ENCODE measurements around the gene OOSP1. TPM values are rescaled to one million over a fixed set of nuclear protein-coding genes. Genes with fewer than 3 reads are reported as not detected.
"Not testable (repeated sequence)": the region's sequence is repeated elsewhere in the genome, so short reads cannot be mapped to it uniquely, and the experiment has no call there.

Gene OOSP1
- total RNA-seq, 1 donor from 2014 or later: not detected

DNA sequence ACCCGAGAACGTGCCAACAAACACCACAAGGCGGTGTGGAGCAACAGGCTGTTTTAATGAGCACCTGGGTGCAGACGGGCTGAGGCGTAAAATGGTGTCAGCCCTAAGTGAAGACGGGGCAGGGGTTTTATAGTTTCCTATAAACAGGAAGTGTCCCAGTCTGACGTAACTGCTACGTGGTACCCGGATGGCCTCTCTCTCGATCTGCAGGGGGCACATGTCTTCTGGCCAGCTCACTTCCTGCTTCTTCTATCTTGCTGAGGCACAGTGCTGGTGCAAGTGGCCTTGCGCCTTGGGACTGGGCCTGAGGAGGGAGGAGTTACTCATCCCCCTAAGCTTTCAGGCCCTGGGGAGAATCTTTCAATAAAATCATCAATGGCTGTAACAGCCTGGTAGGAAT is 38.7 kb upstream of the OOSP1 start:
- Mint-ChIP-seq H3K27me3 (ENCODE audit: low read depth) (no peaks in the 10 kb centered on the region), H3K4me3 (no peak overlapping the region), H3K27ac (ENCODE audit: unreplicated experiment) (no peak overlapping the region), H3K4me1 (peaks cover 4% of the 10 kb centered on the region), H3K9me3 (no peaks in the 10 kb centered on the region), H3K36me3 (ENCODE audit: low read depth) (peaks cover 2% of the 10 kb centered on the region)
- TF ChIP-seq, protein P1, sequence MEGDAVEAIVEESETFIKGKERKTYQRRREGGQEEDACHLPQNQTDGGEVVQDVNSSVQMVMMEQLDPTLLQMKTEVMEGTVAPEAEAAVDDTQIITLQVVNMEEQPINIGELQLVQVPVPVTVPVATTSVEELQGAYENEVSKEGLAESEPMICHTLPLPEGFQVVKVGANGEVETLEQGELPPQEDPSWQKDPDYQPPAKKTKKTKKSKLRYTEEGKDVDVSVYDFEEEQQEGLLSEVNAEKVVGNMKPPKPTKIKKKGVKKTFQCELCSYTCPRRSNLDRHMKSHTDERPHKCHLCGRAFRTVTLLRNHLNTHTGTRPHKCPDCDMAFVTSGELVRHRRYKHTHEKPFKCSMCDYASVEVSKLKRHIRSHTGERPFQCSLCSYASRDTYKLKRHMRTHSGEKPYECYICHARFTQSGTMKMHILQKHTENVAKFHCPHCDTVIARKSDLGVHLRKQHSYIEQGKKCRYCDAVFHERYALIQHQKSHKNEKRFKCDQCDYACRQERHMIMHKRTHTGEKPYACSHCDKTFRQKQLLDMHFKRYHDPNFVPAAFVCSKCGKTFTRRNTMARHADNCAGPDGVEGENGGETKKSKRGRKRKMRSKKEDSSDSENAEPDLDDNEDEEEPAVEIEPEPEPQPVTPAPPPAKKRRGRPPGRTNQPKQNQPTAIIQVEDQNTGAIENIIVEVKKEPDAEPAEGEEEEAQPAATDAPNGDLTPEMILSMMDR (conservative IDR thresholded peaks at IDR 0.05): no peak
- no peak for DNase-seq (ENCODE audit: low read depth, low spot score)

DNA sequence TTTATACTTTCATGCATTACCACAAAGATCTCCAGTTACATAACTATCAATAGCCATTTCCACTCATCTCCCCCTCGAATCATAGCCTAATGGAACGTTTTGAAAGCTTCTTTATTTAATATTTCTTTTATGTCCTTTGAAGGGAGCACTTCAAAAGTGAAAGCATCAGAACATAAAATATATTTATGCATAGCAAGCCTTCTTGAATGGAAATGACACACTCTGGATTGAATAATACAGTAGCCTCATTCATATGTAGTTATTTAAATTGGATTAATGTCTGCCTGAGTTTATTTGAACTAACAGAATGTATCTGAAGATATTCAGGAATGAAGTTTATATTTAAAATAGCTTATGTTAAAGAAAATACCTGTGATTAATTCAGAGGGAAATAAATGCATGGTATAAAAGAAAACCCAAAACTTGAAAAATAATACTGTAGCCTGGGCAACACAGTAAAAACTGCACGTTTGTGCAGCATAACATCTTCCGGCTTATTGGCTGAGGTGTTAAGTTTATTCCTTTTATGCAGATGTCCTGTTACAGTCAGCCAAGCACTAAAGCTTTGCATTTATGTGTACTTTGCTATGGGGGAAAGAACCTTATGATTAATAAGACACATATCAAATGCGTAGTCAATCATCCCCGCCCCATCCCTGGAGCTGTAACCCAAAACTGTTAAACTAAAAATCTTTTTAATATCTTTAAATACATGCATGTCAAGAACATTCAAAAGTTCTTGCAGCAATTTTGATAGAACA is 37.7 kb upstream of the OOSP1 start:
- H3K4me1 Mint-ChIP-seq: peaks cover 4% of the 10 kb centered on the region
- no peak overlapping the region for H3K27ac Mint-ChIP-seq (ENCODE audit: unreplicated experiment)
- peaks cover 2% of the 10 kb centered on the region for H3K36me3 Mint-ChIP-seq (ENCODE audit: low read depth)
- no peak overlapping the region for H3K4me3 Mint-ChIP-seq
- peaks cover 3% of the 10 kb centered on the region for H3K9me3 Mint-ChIP-seq
- no peaks in the 10 kb centered on the region for H3K27me3 Mint-ChIP-seq (ENCODE audit: low read depth)
- TF ChIP-seq, protein P1 (conservative IDR thresholded peaks at IDR 0.05): no peak
- DNase-seq (ENCODE audit: low read depth, low spot score): no peak

DNA sequence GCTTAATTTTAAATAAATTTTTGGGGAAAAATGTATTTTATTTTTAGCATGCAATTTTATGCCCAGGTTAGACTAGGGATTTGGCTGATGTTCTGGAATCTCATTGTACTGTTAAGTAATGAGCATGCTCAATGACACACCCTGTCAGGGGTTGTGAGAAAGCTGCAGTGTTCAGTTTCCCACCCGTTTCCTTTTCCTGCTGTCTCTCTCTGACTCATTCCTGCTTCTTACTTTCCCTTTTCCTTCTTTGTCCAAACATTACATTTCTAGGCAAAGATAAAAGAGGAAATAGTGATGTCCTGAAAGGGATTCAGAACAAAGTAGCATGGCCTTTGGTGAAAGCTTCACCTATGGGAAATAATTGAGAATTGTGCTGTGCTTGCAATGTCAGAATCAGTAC is 36.9 kb upstream of the OOSP1 start:
- H3K27ac Mint-ChIP-seq (ENCODE audit: unreplicated experiment): peak overlapping the region; percentile 35
- no peak overlapping the region for H3K4me3 Mint-ChIP-seq
- no peak for DNase-seq (ENCODE audit: low read depth, low spot score)
- no peaks in the 10 kb centered on the region for H3K27me3 Mint-ChIP-seq (ENCODE audit: low read depth)
- TF ChIP-seq, protein P1 (conservative IDR thresholded peaks at IDR 0.05): no peak
- H3K36me3 Mint-ChIP-seq (ENCODE audit: low read depth): peaks cover 2% of the 10 kb centered on the region
- peaks cover 4% of the 10 kb centered on the region for H3K4me1 Mint-ChIP-seq
- H3K9me3 Mint-ChIP-seq: peaks cover 6% of the 10 kb centered on the region

DNA sequence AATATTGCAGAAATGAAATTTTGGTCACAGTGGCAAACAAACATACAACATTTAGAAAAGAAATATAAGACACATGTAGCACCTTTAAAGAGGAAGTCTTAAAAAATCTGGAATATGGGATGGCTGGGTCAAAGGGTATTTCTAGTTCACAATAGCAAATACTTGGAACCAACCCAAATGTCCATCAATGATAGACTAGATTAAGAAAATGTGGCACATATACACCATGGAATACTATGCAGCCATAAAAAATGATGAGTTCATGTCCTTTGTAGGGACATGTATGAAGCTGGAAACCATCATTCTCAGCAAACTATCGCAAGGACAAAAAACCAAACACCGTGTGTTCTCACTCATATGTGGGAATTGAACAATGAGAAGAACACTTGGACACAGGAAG is 34.7 kb upstream of the OOSP1 start:
- H3K36me3 Mint-ChIP-seq (ENCODE audit: low read depth); H3K27me3 Mint-ChIP-seq (ENCODE audit: low read depth); H3K9me3 Mint-ChIP-seq; H3K4me3 Mint-ChIP-seq; DNase-seq (ENCODE audit: low read depth, low spot score); H3K4me1 Mint-ChIP-seq; H3K27ac Mint-ChIP-seq (ENCODE audit: unreplicated experiment): not testable (repeated sequence)

DNA sequence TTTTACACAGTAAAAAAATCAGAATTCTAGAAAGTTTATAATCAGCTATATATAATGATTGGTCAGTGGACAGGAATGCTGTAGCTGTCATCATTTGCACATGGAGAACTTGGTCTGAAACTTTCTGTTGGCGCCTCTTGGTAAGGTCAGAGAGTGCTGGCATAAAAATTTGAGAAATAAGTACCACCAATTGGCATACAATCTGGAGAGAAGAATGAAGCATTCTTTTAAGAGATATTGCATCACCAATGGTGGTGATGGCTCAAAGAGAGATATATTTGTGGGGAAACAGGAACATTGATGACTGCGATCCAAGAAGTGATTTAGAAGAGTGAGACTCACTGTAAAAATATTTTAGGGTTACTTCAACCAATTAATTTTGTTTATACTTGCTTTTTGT is 19.8 kb upstream of the OOSP1 start:
- DNase-seq (ENCODE audit: low read depth, low spot score): no peak
- H3K4me3 Mint-ChIP-seq: no peak overlapping the region
- H3K9me3 Mint-ChIP-seq: peaks cover 17% of the 10 kb centered on the region
- TF ChIP-seq, protein P1 (conservative IDR thresholded peaks at IDR 0.05): no peak
- H3K27me3 Mint-ChIP-seq (ENCODE audit: low read depth): no peaks in the 10 kb centered on the region
- no peaks in the 10 kb centered on the region for H3K4me1 Mint-ChIP-seq
- H3K36me3 Mint-ChIP-seq (ENCODE audit: low read depth): peaks cover 9% of the 10 kb centered on the region
- H3K27ac Mint-ChIP-seq (ENCODE audit: unreplicated experiment): no peak overlapping the region

DNA sequence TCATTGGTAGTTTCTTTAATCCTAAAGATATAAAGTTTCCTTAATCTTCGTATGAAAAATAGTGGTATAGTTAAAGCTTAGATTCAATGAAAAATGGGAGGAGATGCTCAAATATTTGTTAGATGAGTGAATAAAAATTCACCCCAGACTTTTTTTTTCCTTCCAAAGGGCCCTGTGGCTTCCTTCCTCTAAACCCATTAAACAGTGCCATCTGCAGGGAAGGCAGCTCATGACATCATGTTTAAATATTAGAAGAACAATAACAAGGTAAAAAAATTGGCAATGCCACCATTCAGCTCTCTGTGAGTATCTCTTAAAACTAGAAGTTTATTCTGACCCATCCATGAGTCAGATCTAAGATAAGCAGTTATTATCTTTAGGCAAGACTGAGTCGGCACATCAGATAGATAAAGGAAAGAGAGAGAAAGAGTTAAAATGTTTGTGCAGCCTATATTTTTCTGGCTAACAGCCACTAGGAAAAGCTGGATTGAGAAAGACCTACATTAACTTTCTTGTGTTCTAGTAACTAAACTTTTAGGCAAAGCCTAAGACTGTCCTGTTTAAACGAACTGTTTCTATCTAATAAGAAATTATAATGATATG is 19.1 kb upstream of the OOSP1 start:
- Mint-ChIP-seq H3K9me3 (peaks cover 20% of the 10 kb centered on the region), H3K4me1 (no peaks in the 10 kb centered on the region), H3K36me3 (ENCODE audit: low read depth) (peaks cover 12% of the 10 kb centered on the region), H3K27ac (ENCODE audit: unreplicated experiment) (no peak overlapping the region), H3K27me3 (ENCODE audit: low read depth) (no peaks in the 10 kb centered on the region), H3K4me3 (no peak overlapping the region)
- TF ChIP-seq, protein P1 (conservative IDR thresholded peaks at IDR 0.05): peak; percentile 70
- peak; percentile 14 for DNase-seq (ENCODE audit: low read depth, low spot score)
